ENCODE data around the gene MS4A6A.

MS4A6A gene

DNA sequence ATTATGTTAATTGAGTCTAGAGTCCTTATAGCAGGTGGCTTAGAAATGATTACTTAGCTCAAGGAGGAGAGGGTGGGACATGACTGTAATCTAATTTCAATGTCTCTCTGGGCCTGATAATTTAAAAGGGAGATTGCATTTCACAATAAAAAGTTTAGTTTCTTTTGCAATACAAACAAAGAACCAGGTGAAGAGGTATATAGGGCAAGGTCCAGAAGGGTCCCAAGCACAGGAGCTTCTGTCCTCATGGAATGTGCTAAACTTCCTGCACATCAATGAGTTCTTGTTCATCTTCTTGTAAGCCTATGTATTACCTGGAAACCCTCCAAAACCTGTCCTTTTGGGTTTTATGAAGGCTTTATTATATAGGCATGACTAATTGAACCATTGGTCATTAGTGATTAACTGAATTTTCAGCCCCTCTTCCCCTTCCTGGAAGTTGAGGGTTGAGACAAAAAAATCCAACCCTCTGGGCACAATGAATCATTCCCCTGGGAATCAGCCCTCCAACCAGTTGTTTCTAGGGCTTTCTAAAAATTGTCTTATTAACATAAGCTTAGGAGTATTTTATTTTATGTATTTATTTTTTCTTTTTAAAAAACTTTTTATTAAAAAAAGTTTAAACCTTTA lies 56.8 kb downstream of the MS4A6A start:
- no peak for DNase-seq

GRCh38 chr11:60124802-60125432 lies 58.0 kb downstream of the MS4A6A start:
- DNase-seq: no peak
